Dedifferentiated amniotic fluid mesenchymal stem cell (primary cell): ENCODE measurements around the gene HIBCH.
"Not testable (repeated sequence)": the region's sequence is repeated elsewhere in the genome, so short reads cannot be mapped to it uniquely, and the experiment has no call there.

Experiments
- DNase-seq: peaks from one replicate; pipeline ENCODE4 v3.0.0-alpha.2; 2016; ENCODE audit errors: extremely low spot score

HIBCH gene

GRCh38 chr2:190319555-190320498 is at the start of gene HIBCH:
Gene HIBCH (minus strand): TSS chr2:190319826. CDS start chr2:190319750, 76 bp downstream.
- DNase-seq: peak; percentile 98

DNA sequence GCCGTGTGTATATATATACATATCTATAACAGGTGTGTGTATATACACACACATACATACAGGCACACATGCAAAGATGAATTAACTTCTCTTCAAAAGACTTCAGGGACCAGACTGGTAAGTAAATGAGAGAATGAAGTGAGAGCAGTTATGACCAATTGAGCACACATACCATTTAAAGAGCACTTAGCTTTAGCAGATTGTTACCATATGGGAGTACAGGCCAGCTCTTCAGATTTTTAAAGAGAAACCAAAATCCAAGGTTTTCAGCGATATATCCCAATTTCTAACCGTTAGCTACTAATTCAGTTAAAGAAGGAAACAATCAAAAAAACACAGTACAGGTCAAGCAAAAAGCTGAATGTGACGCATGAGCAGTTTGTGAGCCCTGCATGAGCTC is 47.5 kb upstream of the HIBCH start:
- no peak for DNase-seq

GRCh38 chr2:190366248-190366753 is 46.7 kb upstream of the HIBCH start:
- no peak for DNase-seq

GRCh38 chr2:190365499-190366204 is 46.0 kb upstream of the HIBCH start:
- no peak for DNase-seq

DNA sequence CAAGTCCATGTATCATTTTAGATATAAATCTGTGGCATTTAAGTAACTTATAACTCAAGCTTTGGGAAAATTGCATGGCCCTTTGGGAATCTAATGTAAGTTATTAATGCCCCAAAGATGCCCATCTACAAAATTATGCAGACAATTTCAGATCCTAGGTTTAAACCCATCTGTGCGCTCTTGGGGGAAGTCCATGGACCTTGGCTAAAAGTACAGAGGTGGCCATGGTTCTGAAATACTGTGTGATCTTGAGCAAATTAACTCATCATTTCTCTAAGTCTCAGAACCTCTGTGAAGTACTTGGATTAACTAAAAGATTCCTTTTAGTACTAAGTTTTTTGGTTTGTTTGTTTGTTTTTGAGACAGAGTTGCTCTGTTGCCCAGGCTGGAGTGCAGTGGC is 43.3 kb upstream of the HIBCH start:
- DNase-seq: no peak

- no peak for DNase-seq
Measured at GRCh38 chr2:190361572-190361971, 41.9 kb upstream of the HIBCH start.

DNA sequence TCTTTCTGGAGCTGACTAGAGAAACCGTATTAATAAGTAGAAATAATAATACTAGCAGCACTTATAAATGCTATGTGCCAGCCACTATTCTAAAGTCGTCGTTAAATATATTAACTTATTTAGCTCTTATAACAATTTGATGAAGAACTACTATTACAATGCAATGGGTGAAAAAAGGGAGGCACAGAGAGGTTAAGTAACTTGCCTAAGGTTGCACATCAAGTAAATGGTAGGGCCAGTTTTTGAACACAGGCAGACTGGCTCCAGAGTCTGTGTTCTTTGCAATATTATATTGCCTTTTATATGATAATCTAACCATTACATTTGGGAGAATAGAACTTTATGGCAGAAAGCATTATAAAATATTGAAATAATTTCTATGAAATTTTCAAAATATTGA is 41.3 kb upstream of the HIBCH start:
- no peak for DNase-seq

DNA sequence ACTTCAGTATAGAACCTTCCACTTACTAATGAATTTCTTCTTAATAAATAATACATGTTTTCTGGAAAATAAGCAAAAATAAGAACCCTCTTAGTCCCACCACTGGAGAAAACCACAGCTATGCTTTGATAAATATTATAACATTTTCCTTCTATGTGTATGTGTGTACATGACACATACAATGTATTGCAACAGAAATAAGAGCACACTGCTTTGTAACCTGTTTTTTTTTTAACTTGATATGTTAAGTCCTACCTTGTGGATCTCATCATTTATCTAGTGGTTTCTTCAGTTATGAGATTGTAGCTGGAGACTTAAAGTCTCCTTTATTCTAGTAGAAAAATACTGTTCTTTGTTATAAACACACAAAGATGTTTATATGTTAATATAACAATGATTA is 40.9 kb upstream of the HIBCH start:
- DNase-seq: no peak

DNA sequence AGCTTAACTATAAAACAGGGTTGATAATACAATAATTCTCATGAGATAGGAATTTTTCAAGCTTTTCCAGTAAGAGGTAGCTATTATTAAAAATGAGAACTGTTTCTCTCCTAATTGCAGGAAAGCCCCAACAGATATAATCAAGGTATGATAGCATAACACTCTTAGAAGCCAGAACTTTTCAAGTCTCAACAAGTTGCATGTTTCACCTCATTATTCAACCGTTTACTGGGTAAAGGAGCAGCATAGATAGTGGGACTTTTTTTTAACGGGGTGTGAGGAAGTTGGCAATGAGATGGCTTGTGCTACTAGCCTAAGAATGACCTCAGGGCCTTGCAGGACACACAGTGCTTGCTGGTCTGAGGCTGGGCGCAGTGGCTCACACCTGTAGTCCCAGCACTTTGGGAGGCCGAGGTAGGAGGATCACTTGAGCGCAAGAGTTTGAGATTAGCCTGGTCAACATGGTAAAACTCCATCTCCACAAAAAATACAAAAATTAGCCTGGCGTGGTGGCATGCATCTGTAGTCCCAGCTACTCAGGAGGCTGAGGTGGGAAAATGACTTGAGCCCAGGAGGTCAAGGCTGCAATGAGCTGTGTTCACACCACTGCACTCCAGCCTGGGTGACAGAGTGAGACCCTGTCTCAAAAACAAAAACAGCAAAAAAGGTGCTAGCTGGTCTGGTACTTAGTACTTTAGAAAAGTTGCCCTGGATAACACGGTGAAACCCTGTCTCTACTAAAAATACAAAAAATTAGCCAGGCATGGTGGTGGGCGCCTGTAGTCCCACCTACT is 39.2 kb upstream of the HIBCH start:
- DNase-seq: not testable (repeated sequence)

GRCh38 chr2:190357600-190357999 is 38.0 kb upstream of the HIBCH start:
- DNase-seq: no peak

DNA sequence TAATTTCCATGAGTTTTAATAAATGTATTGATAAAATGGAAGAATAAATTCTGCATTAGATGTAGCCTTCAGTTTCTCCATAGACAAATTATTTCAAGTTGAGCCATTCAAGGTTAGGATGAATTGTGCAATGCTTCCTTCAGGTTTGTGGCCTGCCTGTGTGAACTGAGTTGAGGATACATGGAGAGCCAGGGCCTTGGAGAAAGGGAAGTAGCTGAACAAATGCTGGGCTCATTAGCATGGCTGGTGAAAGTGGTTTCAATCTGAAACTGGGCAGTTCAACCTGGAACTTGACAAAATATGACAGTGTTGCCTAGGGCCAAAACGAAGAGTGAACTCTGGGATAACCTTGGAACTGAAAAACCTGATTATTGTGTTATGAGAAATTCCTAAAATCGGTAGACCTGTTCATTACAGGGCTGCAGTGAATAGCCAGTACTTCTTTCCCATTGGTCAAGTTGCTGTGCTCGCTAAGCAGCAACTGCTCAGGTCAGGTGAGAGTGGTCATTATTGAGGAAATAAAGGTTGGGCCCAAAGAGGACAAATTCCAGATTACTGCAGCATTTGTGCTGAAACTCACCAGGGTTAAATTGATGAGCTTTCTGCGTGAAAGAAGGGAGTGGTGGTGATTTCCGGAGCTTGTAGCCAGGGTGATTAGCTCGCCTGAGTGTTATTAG is 36.5 kb upstream of the HIBCH start:
- DNase-seq: no peak

GRCh38 chr2:190354003-190354690 is 34.5 kb upstream of the HIBCH start:
- no peak for DNase-seq

DNA sequence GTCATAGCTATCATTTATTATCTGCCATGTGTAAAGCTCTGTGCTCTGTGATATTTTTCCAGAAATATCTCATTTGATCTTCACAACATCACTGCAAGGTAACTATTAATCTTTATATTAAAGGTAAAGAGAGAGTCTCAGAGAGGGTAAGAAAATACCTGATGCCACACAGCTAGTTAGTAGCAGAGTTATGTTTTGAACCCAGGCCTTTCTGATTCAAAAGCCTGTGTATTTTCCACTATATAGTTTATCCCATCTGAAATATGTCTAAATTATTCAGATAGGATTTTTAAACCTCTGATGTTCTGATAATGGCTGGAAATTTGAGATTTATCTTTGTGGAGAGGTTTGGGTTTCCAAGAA is 33.9 kb upstream of the HIBCH start:
- DNase-seq: no peak

DNA sequence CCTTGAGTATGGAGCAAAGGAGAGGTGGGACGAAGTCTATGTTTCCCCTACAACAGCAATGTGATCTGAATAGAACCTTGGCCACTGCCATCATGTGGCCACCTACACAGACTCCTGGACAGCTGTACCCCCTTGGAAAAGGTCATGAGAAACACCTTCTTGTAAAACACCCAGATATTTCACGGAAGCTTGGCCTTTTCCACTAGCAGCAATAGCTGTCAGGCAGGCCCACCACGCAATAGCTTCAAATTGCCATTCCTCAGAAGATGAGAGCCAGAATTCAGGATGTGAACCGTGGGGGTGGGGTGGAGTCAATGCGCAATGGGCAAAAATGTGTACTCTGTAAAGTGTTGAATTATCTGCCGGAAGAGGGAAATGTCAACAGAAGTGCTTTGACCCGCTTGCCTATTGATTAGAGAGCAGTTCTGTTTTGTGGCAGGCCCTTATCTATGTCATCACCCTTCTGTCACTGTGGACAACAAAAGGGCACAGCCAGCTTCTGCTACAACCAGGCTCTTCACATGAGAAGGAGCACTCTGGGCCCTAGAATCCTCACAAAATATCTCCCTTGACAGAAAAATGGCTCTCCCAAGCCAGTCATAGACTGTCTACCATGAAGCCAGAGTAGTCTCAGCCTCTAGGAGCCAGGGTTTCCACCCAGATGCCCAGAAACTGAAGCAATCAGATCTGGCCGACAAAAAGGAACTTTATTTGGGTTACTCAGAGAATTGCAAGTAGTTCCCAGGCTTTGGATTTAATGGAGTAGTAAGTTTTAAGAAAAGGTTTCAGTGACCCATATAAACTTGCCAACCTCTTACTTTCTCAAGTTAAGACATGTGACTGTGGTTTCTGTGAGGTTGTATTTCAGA is 33.3 kb upstream of the HIBCH start:
- DNase-seq: no peak

DNA sequence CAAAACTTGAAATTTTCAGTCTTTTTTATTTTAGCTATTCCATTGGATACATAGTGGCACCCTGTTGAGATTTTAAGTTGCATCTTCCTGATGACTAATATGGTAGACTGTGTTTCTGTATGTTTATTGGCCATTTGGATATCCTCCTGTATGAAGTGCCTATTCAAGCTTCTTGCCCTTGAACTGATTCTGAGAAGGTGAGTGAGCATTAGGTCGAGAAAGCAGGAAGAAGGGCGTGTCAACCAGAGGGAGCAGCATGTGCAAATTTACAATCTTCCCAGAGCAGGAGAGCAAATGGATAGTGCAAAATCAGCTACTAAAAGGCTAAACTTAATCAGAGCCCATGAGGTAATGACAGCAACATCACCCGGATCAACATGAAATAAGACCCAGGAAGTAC is 32.3 kb upstream of the HIBCH start:
- DNase-seq: no peak

GRCh38 chr2:190350371-190350770 is 30.7 kb upstream of the HIBCH start:
- DNase-seq: no peak

GRCh38 chr2:190344276-190344827 is 24.7 kb upstream of the HIBCH start:
- DNase-seq: no peak

DNA sequence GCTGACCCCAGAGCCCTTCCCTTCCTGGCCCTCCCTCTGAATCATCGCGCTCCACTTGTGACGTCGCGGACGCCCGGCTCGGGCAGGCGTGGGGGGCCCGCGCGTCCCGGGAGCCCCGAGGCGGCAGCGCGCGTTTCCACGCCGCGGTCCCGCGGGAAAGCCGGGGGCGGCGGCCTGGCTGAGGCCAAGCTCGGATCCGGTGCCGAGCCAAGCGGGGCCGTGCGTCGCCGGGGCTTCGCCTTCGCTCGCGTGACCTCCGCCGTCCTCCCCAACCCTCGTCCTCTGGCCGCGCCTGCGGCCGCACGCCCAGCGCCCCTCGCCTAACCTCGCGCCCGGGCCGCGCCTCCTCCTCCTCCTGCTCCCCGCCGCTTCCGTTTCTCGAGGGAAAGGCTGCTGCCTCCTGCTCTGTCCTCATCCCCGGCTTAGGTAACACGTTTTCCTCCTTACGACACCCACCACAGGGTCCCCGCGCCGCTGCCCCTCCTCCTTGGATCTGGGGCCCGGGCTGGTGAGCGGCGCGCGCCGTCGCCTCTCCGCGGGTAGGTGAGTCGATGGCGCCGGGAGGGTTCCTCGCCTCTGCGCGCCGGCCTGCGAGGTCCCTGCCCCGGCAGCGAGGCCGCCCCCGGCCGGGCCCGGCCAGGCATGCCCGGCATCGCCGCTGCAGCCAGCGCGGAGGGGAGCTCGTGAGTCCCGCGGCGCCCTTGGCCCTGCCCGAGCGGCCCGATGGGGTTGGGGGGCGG is 24.1 kb upstream of the HIBCH start, which contains the start of gene INPP1:
Gene INPP1, plus strand, starts transcription at position 54 of the 740 bp plus-strand sequence. CDS start 16,514 bp downstream, outside the sequence.
- DNase-seq: peak; percentile 37

DNA sequence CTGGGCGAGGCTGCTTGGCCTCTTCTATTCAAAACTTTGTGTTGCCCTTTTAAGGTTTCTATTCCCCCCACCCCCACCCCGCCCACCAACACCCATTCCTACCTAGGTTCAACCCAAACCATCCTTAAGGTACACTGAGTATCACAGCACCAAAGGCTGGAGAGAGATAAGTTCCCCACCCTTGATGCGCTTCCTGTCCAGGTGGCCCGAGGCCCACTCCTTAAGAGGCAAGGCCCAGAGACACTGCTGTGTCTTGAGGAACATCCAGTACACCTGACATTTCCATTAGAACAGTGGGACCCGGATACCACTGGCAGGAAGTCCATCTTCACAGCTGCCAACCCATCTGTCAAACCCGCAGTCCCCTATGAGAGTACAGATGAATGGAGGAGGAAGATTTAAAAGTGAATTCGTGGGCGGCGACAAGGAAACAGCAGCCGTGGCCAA is 23.5 kb upstream of the HIBCH start:
- DNase-seq: no peak
